T-helper 2 cell (primary cell): ENCODE measurements around the gene IFI6.

Source experiments
- DNase-seq, 5 experiments: peaks; one replicate each; pipeline versions ENCODE4 v3.0.0 to v3.0.0-alpha.2; 2012 to 2022

The IFI6 gene

DNA sequence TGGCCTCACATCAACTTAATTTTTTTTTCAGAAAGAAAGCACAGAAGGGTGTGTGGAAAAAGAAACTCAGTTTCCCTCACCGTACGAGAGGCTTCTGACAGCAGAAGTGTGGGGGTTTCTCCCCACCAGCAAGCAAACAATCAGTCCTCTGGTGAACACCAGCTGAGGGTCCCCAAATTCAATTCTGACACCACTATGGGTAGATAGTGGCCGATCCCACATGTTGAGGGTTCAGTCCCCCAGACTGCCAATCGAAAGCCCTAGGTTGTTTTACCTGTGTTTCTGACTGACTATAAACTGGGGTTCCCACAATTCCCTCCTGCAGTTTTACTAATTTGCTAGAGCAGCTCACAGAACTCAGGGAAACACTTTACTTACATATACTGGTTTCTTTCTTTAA lies 2.1 kb downstream of the IFI6 start:
- no peak for DNase-seq

- DNase-seq, result peak; percentile 69 to 87 (median 78)
Observed at GRCh38 chr1:27668808-27669723, 2.9 kb downstream of the IFI6 start.

- no peak for DNase-seq
Observed at GRCh38 chr1:27668121-27668807, 3.7 kb downstream of the IFI6 start.

GRCh38 chr1:27666791-27667254 lies 5.2 kb downstream of the IFI6 start:
- DNase-seq, result no peak

GRCh38 chr1:27666294-27666693 lies 5.7 kb downstream of the IFI6 start:
- no peak for DNase-seq

DNA sequence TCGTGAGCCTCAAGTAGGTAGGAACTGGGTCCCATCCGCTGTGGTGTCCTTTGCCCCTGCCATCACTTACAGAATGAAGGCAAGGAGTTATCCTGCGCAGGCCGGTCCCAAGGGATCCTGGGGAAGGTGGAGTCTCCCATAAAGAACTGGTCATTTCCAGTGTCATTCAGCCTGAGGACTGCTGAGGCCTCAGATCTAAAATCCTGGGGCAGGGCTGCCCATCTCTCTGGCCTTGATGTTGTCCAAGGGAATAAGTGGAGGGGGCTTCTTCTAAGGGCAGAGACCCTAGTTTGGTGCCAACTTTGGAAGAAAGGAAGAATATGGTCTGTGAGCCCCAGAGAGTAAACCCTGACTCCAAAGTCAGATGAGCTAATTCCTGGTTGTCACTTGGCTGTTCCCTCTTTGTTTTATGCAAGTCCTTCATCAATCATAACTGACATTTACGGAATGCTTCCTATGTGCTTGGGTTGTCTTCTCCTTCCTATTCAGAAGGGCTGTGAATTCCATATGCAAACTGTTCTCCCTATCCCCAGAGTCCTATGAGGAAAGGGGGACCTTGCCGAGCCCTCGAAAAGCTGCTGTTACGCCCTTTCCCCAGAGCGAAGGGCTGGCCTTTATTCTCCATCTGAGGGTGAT lies 6.9 kb downstream of the IFI6 start:
- DNase-seq, result no peak

DNA sequence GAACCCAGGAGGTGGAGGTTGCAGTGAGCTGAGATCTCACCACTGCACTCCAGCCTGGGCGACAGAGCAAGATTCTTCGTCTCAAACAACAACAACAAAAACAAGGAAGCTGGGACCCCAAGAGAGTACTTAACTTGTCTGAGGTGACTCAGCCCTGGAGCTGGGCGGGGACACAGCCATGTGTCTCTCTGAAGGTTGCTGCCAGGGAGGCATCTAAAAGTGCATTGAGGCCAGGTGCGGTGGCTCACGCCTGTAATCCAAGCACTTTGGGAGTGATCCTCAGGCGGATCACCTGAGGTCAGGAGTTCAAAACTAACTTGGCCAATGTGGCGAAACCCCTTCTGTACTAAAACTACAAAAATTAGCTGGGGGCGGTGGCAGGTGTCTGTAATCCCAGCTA lies 7.7 kb downstream of the IFI6 start:
- DNase-seq, result no peak

- peak; percentile 74 to 92 (median 80) for DNase-seq
Observed at GRCh38 chr1:27662707-27663393, 9.1 kb downstream of the IFI6 start.

GRCh38 chr1:27662261-27662660 lies 9.7 kb downstream of the IFI6 start:
- DNase-seq, result no peak

DNA sequence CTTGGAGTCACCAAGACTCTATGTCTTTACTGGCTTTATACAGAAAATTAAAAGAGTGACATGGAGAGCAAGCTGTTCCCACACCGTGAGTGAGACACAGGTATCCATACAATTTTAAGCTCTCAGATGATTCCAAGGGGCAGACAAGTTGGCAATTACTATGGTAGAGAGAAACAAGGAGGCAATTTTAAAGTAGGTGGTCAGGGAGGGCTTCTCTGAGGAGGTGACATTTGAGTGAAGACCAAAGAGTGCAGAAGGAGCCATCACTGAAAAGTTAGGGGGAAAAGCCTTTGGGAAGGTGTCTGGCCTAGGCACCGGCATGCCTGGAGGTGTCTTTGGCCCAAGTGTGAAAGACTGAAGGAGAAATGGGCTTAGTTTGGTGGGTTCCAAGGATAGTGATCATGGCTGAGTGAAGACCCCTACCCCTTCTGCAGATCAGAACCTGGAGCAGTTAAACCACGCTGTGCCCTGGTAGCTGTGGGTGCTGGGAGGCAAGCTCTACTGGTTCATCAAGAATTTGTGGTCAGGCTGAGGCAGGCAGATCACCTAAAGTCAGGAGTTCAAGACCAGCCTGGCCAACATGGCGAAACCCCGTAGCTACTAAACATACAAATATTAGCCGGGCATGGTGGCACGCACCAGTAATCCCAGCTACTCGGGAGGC lies 10.4 kb downstream of the IFI6 start:
- DNase-seq, result no peak

DNA sequence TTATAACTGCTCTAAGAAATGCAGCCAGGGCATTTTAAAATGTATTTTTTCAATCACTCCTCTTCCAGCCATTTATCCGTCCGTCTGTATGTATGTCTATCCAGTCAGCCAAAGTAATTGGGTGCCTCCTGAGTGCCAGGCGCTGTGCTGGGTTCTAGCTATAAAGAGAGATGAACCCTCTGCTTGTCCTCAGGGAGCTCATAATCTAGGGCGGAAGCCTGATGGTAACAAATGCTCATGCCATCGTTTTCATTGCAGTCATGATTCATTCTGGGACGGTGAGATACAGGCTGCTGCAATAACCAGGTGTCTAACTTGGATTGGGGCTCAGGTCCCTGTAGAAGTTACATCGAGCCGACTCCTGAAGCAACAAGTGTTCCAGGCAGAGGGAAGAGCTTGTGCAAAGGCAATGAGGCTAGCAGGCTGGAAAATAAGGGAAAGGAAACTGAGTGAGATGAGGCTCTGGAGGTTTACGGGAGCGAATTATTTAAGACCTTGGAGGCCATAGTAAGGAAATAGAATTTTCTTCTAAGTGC lies 11.6 kb downstream of the IFI6 start:
- DNase-seq, result peak in 1 of 5 experiments; percentile 40

DNA sequence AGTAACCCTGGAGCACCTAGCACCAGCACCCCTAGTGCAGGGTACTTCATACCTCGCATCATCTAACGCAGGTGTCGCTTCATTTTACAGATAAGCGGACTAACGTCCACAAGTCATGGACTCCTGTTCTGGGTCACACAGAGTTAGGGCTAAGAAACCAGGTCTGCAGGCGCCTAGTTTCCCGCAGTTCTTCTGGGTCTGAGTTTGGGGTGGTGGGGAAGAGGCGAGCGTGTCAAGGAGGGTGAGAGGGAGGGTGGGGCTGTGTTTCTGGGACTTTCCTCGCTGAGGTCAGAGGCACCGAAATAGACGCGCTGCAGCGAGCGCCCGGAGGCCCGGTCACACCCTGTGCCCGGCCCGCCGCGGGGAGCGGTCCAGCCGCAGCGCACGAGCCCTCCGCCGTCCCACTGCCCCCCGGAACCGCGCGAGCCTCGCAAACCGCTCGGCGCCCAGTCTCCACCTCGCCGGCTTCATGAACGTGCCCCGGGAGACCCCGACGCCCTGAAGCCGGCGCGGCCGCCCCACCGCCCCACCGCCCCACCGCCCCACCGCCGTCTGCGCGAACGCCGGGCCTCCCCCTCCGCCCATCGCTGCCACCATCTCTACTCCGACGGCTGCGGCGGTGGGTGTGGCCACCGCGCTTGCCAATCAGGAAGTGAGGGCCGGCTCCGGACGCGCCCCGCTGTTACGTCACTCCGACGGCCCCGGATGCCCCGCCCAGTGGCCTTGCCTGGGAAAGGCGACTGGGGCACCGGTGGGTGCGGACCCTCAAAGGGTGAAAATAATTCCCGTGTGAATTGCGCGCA lies 12.3 kb downstream of the IFI6 start:
- peak; percentile 75 to 92 (median 83) for DNase-seq

DNA sequence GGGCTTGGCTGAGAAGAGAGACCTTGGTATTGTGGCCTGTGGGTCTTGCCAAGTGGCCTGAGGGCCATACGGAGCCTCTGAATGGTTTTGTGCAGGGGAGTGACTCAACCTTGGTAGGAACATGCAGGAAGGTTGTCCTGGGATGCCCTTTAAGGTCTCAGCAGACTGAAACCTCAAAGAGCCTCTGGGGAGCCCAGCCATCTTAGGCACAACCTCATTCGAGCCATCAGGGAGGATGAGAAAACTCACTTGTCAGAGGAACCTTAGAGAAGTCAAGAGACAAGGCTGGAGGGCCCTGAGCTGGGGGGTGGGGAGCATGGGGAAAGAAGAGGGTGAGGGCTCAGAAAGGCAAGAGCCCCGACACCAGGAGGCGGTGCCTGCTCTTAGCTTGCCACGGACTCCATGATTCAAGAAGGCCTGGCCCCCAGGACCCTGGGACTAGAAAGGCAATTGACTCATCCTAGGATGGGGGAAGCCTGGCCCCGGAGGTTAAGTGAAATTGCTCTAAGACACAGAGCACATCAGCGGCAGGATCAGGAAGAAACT lies 13.0 kb downstream of the IFI6 start:
- no peak for DNase-seq

DNA sequence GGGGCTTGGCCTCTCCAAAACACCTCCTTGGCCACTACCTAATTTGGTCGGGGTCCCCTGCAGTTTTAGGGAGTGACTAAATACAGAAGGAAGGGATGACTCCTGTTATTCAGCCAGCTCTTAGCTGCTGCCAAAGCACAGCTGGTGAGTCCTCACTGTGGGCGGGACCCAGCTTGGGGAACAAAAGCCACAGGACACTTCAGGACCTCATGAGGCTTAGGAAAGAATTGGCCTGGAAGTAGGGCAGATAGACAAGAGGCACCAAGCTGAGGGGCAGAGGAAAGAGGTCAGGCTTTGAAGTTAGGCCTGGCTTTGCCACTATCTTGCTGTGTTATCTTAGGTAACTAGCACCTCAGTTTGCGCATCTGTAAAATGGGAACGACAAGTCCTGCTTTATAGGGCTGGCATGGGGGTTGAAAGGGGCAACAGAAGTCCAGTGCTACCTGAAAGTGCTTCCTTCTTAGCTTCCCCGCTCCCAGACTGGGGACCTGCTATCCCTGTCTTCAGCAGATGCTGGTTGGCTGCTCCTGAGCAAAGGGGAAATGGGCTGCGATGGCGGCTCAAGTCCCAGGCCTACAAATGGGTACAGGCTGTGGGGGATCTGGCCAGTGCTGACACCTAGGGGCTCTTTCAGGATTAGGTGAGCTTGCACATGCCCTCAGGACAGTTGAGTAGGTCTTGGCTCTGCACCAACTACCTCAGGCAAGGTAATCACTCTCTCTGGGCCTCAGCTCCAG lies 15.7 kb downstream of the IFI6 start:
- DNase-seq, result no peak

DNA sequence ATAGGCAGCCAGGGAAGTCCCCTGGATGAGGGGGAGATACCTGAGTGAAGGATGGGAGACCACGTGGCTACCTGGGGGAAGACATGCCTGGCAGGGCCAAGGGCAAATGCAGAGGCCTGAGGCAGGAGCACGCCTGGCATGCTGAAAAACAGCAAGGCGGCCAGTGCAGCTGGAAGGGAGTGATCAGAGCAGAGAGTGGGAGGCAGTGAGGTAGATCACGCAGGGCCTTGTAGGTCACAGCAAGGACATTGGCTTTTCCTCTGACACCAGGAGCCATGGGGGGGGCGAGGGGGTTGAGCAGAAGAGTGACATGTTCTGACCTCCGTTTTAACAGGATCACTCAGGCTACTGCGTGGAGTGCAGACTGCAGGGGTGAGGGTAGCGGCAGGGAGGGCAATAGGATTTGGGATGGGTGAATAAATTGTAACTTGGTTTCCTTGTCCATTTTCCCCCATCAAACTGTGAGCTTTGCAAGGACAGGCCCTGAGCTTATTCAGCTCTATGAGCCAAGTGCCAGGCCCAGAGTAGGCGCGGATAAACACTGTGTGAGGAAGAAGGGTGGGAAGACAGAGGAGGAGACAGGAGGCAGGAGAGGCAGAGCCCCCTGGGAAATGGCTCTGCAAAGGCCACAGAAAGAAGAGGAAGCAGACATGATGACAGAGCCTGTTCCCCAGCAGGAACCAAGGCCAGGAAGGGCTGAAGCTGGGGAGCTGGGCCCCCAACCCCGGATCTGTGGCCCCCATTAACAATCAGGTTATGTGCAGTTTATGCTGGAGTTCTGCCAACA lies 16.6 kb downstream of the IFI6 start:
- DNase-seq, result no peak

DNA sequence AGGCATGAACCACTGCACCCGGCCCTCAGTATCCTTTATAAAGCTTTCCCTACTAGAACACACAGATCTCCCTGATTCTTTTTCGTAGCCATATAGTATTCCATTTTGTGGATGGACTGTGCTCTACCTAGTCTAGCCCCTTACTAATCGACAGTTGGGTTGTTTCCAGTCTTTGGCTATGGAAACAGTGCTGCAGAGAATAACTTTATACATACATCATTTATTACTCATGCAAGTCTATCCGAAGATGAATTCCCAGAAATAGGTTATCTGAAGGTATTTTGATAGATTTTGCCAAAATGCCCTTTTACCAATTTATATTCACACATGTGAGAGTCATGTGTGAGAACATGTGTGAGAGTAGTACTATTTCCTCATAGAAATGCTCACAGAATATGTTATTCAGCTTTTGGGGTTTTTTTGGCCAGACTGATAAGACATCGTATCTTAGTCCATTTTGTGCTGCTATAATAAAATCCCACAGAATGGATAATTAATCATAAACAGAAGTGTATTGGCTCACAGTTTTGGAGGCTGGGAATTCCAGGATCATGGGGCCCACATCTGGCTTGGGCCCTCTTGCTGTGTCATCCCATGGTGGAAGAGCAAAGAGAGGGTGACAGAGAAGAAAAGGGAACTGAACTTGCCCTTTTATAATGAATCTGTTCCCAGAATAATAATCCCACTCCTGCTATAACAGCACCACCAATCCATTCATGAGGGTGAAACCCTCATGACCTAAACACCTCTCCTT lies 19.7 kb downstream of the IFI6 start:
- DNase-seq, result no peak

DNA sequence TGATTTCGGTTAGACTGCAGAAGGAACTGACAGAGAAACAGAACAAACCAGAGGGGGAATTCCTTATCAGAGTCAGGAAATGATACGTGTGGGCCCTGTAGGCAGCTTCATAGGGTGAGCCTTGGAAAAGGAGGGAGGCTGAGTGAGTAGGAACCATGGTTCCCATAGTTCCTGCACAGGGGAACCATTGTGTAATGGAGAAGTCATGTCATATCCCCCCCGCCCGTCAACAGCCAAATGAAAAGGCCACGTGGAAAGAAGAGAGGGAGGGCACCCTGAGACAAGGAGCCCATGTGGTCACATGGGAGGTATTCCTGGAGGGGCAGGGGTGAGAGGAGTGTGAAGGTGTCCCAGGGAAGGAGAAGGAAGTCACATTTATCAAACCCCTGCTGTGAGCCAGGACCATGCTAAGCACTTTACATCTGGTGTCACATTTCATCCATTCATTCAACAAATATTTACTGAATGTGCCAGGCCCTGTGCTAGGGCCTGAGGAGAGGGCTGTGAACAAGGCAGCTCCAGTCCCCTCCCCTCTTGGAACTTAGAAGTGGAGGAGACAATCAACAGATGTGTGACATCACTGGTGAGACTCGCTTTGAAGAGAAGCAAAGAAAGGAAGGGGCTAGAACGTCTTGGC lies 21.3 kb downstream of the IFI6 start:
- no peak for DNase-seq

- no peak for DNase-seq
Observed at GRCh38 chr1:27650171-27650538, 21.8 kb downstream of the IFI6 start.
